Keratinocyte (primary cell): ENCODE results near the gene CNR1. TPM values are rescaled to one million over a fixed set of nuclear protein-coding genes. Genes with fewer than 3 reads are reported as not detected.

Experiments used
- DNase-seq: peaks from one replicate; pipeline ENCODE4 v3.0.0-alpha.2; 2011; ENCODE audit warnings: low read depth, missing footprints, low spot score
- FAIRE-seq: peaks from 2 replicates; lab custom pipeline; 2011; peaks lifted over from hg19 to GRCh38; lab: Jason Lieb, UNC
- H2AFZ ChIP-seq: 2 replicates; pipeline ENCODE4 v1.6.0; 2012; ENCODE audit warnings: low read length, control low read depth, inconsistent platforms; ENCODE audit not compliant: control insufficient read depth
- H3K27ac ChIP-seq: 2 replicates; pipeline ENCODE4 v1.5.1; 2011; ENCODE audit warnings: low read length; ENCODE audit not compliant: control insufficient read depth, insufficient read depth
- H3K27me3 ChIP-seq: 3 replicates; pipeline ENCODE4 v1.6.0; 2011; ENCODE audit warnings: low read length; ENCODE audit not compliant: control insufficient read depth, insufficient read depth; ENCODE audit errors: extremely low read depth
- H3K36me3 ChIP-seq, 2 experiments: 2 replicates in 1 of 2; 3 replicates in 1 of 2; pipeline ENCODE4 v1.5.1; 2011; ENCODE audit warnings: low read length in 2 of 2, mild to moderate bottlenecking in 1 of 2; ENCODE audit not compliant: control insufficient read depth in 2 of 2, insufficient read depth in 2 of 2; ENCODE audit errors: extremely low read depth in 1 of 2
- H3K4me1 ChIP-seq: 3 replicates; pipeline ENCODE4 v1.5.1; 2011; ENCODE audit warnings: low read length; ENCODE audit not compliant: control insufficient read depth, insufficient read depth; ENCODE audit errors: extremely low read depth
- H3K4me2 ChIP-seq: 3 replicates; pipeline ENCODE4 v1.6.0; 2011; ENCODE audit warnings: low read depth, low read length; ENCODE audit not compliant: control insufficient read depth, insufficient read depth; ENCODE audit errors: extremely low read depth
- H3K4me3 ChIP-seq, 3 experiments: fragments of 200-600 bp in 1 of 3; sonication (generic) in 1 of 3; 2 replicates in 2 of 3; 3 replicates in 1 of 3; pipeline ENCODE4 v1.5.1; 2011 to 2016; ENCODE audit warnings: low read length in 3 of 3, mild to moderate bottlenecking in 3 of 3, control low read depth in 2 of 3, inconsistent platforms in 1 of 3, low read depth in 1 of 3, mixed read lengths in 1 of 3, mixed run types in 1 of 3, moderate library complexity in 1 of 3; ENCODE audit not compliant: control insufficient read depth in 2 of 3, insufficient read depth in 2 of 3; ENCODE audit errors: extremely low read depth in 1 of 3
- H3K79me2 ChIP-seq: 2 replicates; pipeline ENCODE4 v1.6.0; 2012; ENCODE audit warnings: low read length; ENCODE audit not compliant: control insufficient read depth, insufficient read depth
- H3K9ac ChIP-seq: 3 replicates; pipeline ENCODE4 v1.6.0; 2011; ENCODE audit warnings: low read length; ENCODE audit not compliant: control insufficient read depth, insufficient read depth; ENCODE audit errors: extremely low read depth
- H3K9me1 ChIP-seq: 3 replicates; pipeline ENCODE4 v1.6.0; 2011; ENCODE audit warnings: low read length; ENCODE audit not compliant: control insufficient read depth, insufficient read depth; ENCODE audit errors: extremely low read depth
- H3K9me3 ChIP-seq: 2 replicates; pipeline ENCODE4 v1.5.1; 2012; ENCODE audit warnings: low read depth, low read length; ENCODE audit not compliant: control insufficient read depth
- H4K20me1 ChIP-seq: 3 replicates; pipeline ENCODE4 v1.6.0; 2011; ENCODE audit warnings: low read length; ENCODE audit not compliant: control insufficient read depth, insufficient read depth; ENCODE audit errors: extremely low read depth
- CTCF ChIP-seq, 3 experiments: IDR thresholded peaks in 1 of 3; conservative IDR thresholded peaks in 1 of 3; optimal IDR thresholded peaks in 1 of 3; 2 replicates in 2 of 3; 3 replicates in 1 of 3; pipeline versions ENCODE3 to v1.5.1; 2011; ENCODE audit warnings: low read length in 3 of 3, mild to moderate bottlenecking in 3 of 3, moderate library complexity in 2 of 3, control low read depth in 1 of 3, inconsistent platforms in 1 of 3; ENCODE audit not compliant: insufficient read depth in 2 of 3; ENCODE audit errors: extremely low read depth in 1 of 3
- EZH2 ChIP-seq: IDR thresholded peaks from one replicate; pipeline ENCODE4 v1.6.1; 2012; ENCODE audit warnings: inconsistent platforms, mild to moderate bottlenecking, low read length, moderate library complexity
- dilution Hi-C: fragments of 300-500 bp; cut with MboI; formaldehyde crosslinking; loops from one replicate; pipeline ENCODE4 v1.7.0; 2020; ENCODE audit warnings: low sequenced_read_pairs; ENCODE audit not compliant: extremely low pct_ligation_motif_present
- polyA plus RNA-seq, 5 experiments: library from polyadenylated mRNA; depleted of rRNA in 3 of 5; stranded (reverse) in 3 of 5; stranded (forward) in 1 of 5; unstranded in 1 of 5; fragments of >200 nt; gene quantifications; 1 replicate in 1 of 5; 2 replicates in 3 of 5; 3 replicates in 1 of 5; pipeline versions ENCODE4 v1.2.1 to v1.2.3, GENCODE V29; 2011 to 2012; ENCODE audit warnings: missing spikeins in 2 of 5, low read depth in 1 of 5, low replicate concordance in 1 of 5

CNR1 gene
- polyA plus RNA-seq, 1 donor (not counting 4 experiments of a cell fraction or from before 2014, with no cell fraction given), result not detected

GRCh38 chr6:88137915-88138314, 28.2 kb downstream of the CNR1 start:
- H4K20me1 ChIP-seq, result no peaks in the 10 kb centered on the region
- DNase-seq (no peak), FAIRE-seq (no peak)
- no peaks in the 10 kb centered on the region for H3K36me3 ChIP-seq
- H3K27ac ChIP-seq, result no peak overlapping the region
- no peak overlapping the region for H3K4me3 ChIP-seq
- TF ChIP-seq EZH2, result no peak
- no peak for TF ChIP-seq CTCF (optimal IDR thresholded peaks at IDR 0.05 in 1 of 3, IDR thresholded peaks at IDR 0.05 in 1 of 3, conservative IDR thresholded peaks at IDR 0.05 in 1 of 3; ENCODE audit: extremely low read depth in 1 of 3, insufficient read depth in 2 of 3, low read length in 3 of 3)
- no peaks in the 10 kb centered on the region for H3K4me1 ChIP-seq
- no peaks in the 10 kb centered on the region for H3K9me1 ChIP-seq
- no peaks in the 10 kb centered on the region for H3K9me3 ChIP-seq
- no peak overlapping the region for H2AFZ ChIP-seq
- no peak overlapping the region for H3K4me2 ChIP-seq
- no peaks in the 10 kb centered on the region for H3K27me3 ChIP-seq
- H3K79me2 ChIP-seq, result no peaks in the 10 kb centered on the region
- H3K9ac ChIP-seq, result no peak overlapping the region
- dilution Hi-C loops, result no loop called here

GRCh38 chr6:88135578-88136114, 30.5 kb downstream of the CNR1 start:
- H3K4me1 ChIP-seq, result no peaks in the 10 kb centered on the region
- no peaks in the 10 kb centered on the region for H3K9me3 ChIP-seq
- FAIRE-seq (no peak), DNase-seq (no peak)
- H3K27me3 ChIP-seq, result no peaks in the 10 kb centered on the region
- no peak for TF ChIP-seq EZH2
- no peak for TF ChIP-seq CTCF (optimal IDR thresholded peaks at IDR 0.05 in 1 of 3, IDR thresholded peaks at IDR 0.05 in 1 of 3, conservative IDR thresholded peaks at IDR 0.05 in 1 of 3; ENCODE audit: extremely low read depth in 1 of 3, insufficient read depth in 2 of 3, low read length in 3 of 3)
- no peaks in the 10 kb centered on the region for H3K79me2 ChIP-seq
- H3K9me1 ChIP-seq, result no peaks in the 10 kb centered on the region
- no peak overlapping the region for H3K27ac ChIP-seq
- H3K4me2 ChIP-seq, result no peak overlapping the region
- no peak overlapping the region for H2AFZ ChIP-seq
- dilution Hi-C loops, result no loop called here
- H4K20me1 ChIP-seq, result no peaks in the 10 kb centered on the region
- H3K4me3 ChIP-seq, result no peak overlapping the region
- no peak overlapping the region for H3K9ac ChIP-seq
- H3K36me3 ChIP-seq, result no peaks in the 10 kb centered on the region
